Testis (tissue), 3 donors: ENCODE results near the gene TMEM18. TPM values are rescaled to one million over a fixed set of nuclear protein-coding genes. Genes with fewer than 3 reads are reported as not detected.
A peak's percentile ranks its signal among the peaks of the same experiment; 100 is the strongest.

ENCODE experiments used
- DNase-seq: peaks from one replicate; pipeline ENCODE4 v3.0.0-alpha.2; 2019
- H3K27ac ChIP-seq, 2 donors: fragments of 200-600 bp; sonication (generic); one replicate each; pipeline ENCODE4 v1.5.1; 2019
- H3K27me3 ChIP-seq: fragments of 200-600 bp; sonication (generic); one replicate; pipeline ENCODE4 v1.5.1; 2019
- H3K36me3 ChIP-seq: fragments of 200-600 bp; sonication (generic); one replicate; pipeline ENCODE4 v1.5.1; 2017; ENCODE audit warnings: low read depth; ENCODE audit errors: missing control alignments
- H3K4me1 ChIP-seq: fragments of 200-600 bp; sonication (generic); one replicate; pipeline ENCODE4 v1.5.1; 2019
- H3K4me3 ChIP-seq, 2 donors: fragments of 200-600 bp; sonication (generic); one replicate each; pipeline ENCODE4 v1.5.1; 2017 to 2019
- H3K9me3 ChIP-seq: fragments of 200-600 bp; sonication (generic); one replicate; pipeline ENCODE4 v1.5.1; 2017
- POLR2A ChIP-seq: fragments of 450-650 bp; IDR thresholded peaks from one replicate; pipeline ENCODE4 v1.6.1; 2017; ENCODE audit warnings: antibody characterized with exemption, mild to moderate bottlenecking, moderate library complexity
- WGBS, 2 donors: methylation state at CpG; one replicate each; pipeline ENCODE4 v1.1.5; 2018; 5-methylcytosine and 5-hydroxymethylcytosine counted together
- intact Hi-C: fragments of 100-400 bp; cut with DNase I; formaldehyde crosslinking; loops from one replicate; pipeline ENCODE4 v1.15.1; 2023; ENCODE audit warnings: low total_unique reads
- polyA plus RNA-seq: library from polyadenylated mRNA; stranded (reverse); fragments of 350-450 nt; fragmentation: Illumina TruSeq; extraction: RNeasy Lipid Tissue Mini Kit (QIAGEN cat#74804); gene quantifications from one replicate; pipeline ENCODE4 v1.2.3, GENCODE V29; 2014; ENCODE audit warnings: low read depth, low replicate concordance; ENCODE audit not compliant: insufficient read depth
- total RNA-seq, 2 donors: library from RNA; depleted of rRNA; stranded (reverse); fragments of >200 nt; gene quantifications; one replicate each; pipeline ENCODE4 v1.2.3, GENCODE V29; 2016
- TF ChIP-seq, protein P1 (sequence below), 3 experiments: fragments of 450-650 bp in 2 of 3; fragments of 200-600 bp in 1 of 3; sonication (generic) in 1 of 3; IDR thresholded peaks; one replicate each; pipeline ENCODE4 v1.5.1; 2016 to 2019; ENCODE audit warnings: antibody characterized with exemption in 3 of 3, mild to moderate bottlenecking in 2 of 3, moderate library complexity in 1 of 3

TMEM18 gene
- total and polyA plus RNA-seq, 3 donors from 2014 or later: 18.0 to 30.5 (median 25.8) TPM

GRCh38 chr2:675982-676646, 1.1 kb downstream of the TMEM18 start:
- no peaks in the 10 kb centered on the region for H3K27me3 ChIP-seq
- peak; percentile 69 for DNase-seq
- H3K27ac ChIP-seq: no peak overlapping the region
- H3K9me3 ChIP-seq: no peaks in the 10 kb centered on the region
- WGBS, 2 donors: 11 to 14% methylated on average over 17 to 21 of the region's 21 CpGs
- intact Hi-C loops: no loop called here
- peaks cover 19% of the 10 kb centered on the region for H3K4me1 ChIP-seq
- TF ChIP-seq, protein P1, sequence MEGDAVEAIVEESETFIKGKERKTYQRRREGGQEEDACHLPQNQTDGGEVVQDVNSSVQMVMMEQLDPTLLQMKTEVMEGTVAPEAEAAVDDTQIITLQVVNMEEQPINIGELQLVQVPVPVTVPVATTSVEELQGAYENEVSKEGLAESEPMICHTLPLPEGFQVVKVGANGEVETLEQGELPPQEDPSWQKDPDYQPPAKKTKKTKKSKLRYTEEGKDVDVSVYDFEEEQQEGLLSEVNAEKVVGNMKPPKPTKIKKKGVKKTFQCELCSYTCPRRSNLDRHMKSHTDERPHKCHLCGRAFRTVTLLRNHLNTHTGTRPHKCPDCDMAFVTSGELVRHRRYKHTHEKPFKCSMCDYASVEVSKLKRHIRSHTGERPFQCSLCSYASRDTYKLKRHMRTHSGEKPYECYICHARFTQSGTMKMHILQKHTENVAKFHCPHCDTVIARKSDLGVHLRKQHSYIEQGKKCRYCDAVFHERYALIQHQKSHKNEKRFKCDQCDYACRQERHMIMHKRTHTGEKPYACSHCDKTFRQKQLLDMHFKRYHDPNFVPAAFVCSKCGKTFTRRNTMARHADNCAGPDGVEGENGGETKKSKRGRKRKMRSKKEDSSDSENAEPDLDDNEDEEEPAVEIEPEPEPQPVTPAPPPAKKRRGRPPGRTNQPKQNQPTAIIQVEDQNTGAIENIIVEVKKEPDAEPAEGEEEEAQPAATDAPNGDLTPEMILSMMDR (IDR thresholded peaks at IDR 0.05): peak in 2 of 3 experiments; percentile 19 to 22
- no peak for TF ChIP-seq POLR2A
- peak overlapping the region; percentile 66 to 74 for H3K4me3 ChIP-seq
- H3K36me3 ChIP-seq: no peaks in the 10 kb centered on the region

- TF ChIP-seq, protein P1 (IDR thresholded peaks at IDR 0.05): no peak
- no peak for TF ChIP-seq POLR2A
These were observed 1.7 kb downstream of the TMEM18 start for GRCh38 chr2:675460-675859.

DNA sequence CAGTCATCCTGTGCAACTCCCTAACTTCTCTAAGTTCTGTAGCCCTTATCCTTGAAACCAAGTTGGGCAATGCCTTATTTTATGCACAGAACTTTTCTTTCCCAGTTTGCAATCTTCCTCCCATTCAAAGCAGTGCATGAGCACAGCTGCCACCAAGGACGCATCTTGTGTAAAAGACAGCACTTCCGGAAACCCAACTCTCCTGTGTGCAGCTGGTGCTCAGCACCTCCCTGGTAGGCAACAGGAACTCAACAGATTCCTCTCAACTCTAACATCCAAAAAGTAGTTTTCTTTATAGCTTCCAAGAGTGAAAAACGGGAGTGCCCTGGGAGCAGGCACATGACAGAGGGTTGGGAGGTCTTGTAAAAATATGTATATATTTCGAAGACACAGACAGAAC, 2.2 kb downstream of the TMEM18 start:
- TF ChIP-seq, protein P1 (IDR thresholded peaks at IDR 0.05): no peak
- no peak for TF ChIP-seq POLR2A
- Histone ChIP-seq H3K27ac (no peak overlapping the region), H3K36me3 (no peaks in the 10 kb centered on the region), H3K27me3 (no peaks in the 10 kb centered on the region), H3K4me3 (no peak overlapping the region), H3K9me3 (no peaks in the 10 kb centered on the region), H3K4me1 (peaks cover 19% of the 10 kb centered on the region)
- WGBS, 2 donors: 64 to 77% methylated on average over 4 of the region's 4 CpGs
- intact Hi-C loops: no loop called here
- no peak for DNase-seq

More at GRCh38 chr2:675460-675859, 1.7 kb downstream of the TMEM18 start:
- H3K9me3 ChIP-seq: no peaks in the 10 kb centered on the region
- H3K36me3 ChIP-seq: no peaks in the 10 kb centered on the region
- H3K4me1 ChIP-seq: peaks cover 19% of the 10 kb centered on the region
- 51 to 59% methylated on average over 9 of the region's 9 CpGs for WGBS, 2 donors
- H3K27ac ChIP-seq: no peak overlapping the region
- intact Hi-C loops: no loop called here
- H3K27me3 ChIP-seq: no peaks in the 10 kb centered on the region
- no peak overlapping the region for H3K4me3 ChIP-seq
- no peak for DNase-seq

DNA sequence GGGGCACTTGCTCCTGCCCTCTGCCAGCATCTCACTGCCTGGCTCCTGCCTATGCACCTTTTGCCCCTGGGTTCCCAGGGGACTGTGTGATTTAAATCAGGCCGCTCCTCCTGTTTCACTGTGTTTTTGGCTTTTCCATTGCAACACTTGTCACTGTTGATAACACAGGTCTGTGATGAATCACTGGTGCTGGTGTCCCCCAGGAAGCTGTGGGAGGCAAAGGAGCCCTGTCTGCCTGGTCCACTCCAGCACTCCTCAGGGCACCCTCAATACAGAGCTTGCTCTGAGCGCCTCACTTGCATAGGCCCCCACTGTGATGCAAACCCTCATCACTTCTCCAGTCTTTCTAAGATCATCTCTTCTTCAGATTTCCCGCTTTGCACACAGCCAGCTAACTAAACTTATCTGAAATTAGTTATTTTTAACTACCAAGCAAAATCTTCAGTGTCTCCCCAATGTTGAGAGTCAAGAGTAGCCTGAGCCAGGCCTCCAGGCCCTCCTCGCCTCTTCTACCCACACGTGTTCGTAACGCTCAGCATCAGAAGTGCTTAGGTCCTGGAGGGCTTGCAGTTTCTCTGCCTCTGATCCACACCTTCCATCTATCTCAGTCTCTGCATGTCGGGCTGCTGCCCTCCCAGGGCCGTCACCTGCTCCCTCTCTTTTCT, 2.8 kb downstream of the TMEM18 start:
- Histone ChIP-seq H3K27ac (no peak overlapping the region), H3K27me3 (no peaks in the 10 kb centered on the region), H3K4me3 (no peak overlapping the region), H3K9me3 (no peaks in the 10 kb centered on the region), H3K36me3 (no peaks in the 10 kb centered on the region), H3K4me1 (peaks cover 19% of the 10 kb centered on the region)
- TF ChIP-seq, protein P1 (IDR thresholded peaks at IDR 0.05): no peak
- TF ChIP-seq POLR2A: no peak
- 61 to 84% methylated on average over 9 of the region's 9 CpGs for WGBS, 2 donors
- intact Hi-C loops: no loop called here
- DNase-seq: no peak
